Occipital lobe (tissue), 2 donors: Measurements from ENCODE around the gene ODAPH. TPM values are rescaled to one million over a fixed set of nuclear protein-coding genes. Genes with fewer than 3 reads are reported as not detected.

Source experiments
- DNase-seq: peaks from one replicate; lab custom pipeline; 2025; lab: John Stamatoyannopoulos, UW
- total RNA-seq: library from RNA; depleted of rRNA; stranded (reverse); fragments of >200 nt; gene quantifications from one replicate; pipeline ENCODE4 v1.2.3, GENCODE V29; 2014

ODAPH gene
- total RNA-seq, 1 donor from 2014 or later = not detected

DNA sequence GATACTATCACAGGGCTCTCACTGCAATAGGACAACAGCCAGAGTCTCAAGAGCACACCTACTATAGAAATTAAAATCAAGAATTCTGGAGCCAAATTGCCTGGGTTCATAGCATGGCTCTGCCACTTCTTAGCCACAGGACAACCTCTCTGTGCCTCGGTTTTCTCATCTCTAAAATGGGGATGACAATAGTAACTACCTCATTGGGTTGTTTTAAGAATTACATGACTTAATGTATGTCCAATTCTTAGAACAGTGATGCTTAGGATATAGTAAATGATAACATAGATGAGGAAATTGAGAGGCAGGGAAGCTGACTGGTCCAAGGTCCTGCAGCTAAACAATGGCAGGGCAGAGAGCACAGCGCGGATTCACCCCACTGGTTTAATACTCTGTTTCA, 11.0 kb upstream of the ODAPH start:
- DNase-seq = no peak

GRCh38 chr4:75545526-75545925, 10.3 kb upstream of the ODAPH start:
- no peak for DNase-seq

DNA sequence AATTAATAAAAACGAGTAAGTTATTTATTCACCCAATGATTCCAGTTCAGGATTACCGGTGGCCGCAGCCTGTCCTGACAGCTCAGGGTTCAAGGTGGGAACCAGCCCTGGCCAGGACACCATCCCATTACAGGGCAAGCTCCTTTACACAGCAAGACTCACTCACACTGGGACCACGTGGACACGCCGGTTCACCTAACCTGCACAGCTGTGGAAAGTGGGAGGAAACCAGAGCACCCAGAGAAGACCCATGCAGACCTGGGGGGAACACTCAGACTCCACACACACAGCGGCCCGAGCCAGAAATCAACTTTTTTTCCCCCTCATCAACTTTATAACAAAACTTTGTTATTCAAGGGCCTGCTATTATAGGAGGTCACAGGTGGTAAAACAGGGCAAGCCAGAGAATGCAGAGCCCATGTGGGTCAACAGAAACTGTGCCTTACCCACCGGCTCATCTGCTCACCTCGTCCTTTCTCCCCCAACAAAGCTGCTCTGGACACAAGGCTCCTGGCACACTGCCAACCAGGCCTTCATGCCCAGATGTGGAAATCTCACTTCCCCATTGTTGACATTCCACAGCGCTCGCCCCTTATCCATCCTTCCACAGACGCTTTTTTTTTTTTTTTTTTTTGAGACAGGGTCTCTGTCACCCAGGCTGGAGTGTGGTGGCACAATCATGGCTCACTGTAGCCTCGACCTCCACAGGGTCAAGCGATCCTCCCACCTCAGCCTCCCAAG, 8.0 kb upstream of the ODAPH start:
- DNase-seq = no peak

DNA sequence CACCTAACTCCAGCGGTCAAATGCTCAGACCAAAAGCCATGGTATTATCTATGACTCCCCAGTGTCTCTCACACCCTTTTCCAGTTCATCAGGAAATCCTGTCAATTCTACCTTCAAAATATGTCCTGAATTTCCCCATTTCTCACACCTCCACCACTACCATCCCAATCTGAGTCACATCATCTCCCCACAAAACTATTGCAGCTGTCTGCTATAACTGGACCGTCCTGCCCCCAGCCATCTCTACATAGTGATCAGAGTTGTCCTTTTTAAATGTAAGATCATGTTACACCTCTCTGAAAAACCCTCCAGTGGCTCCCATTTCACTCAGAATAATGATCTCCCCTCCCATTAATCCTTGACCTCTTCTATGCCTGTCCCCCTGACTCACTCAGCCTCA, 6.8 kb upstream of the ODAPH start:
- DNase-seq = no peak

DNA sequence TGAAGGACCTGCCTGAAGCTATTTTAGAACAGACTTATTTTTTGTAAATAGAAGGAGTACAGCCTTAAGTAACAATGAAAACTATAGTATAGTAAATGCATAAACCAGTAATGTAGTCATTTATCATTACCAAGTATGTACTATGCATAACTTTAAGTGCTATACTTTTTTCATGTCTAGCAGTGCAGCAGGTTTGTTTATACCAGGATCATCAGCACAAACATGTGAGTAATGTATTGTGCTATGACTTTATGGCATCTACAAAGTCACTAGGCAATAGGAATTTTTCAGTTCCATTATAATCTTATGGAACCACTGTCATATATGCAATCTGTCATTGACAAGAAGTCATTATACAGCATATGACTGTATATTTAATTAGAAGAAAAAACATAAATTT, 3.4 kb upstream of the ODAPH start:
- DNase-seq = no peak

GRCh38 chr4:75557696-75558095, 1.8 kb downstream of the ODAPH start:
- no peak for DNase-seq

GRCh38 chr4:75561789-75562188, 5.9 kb downstream of the ODAPH start:
- no peak for DNase-seq

- no peak for DNase-seq
Observed at GRCh38 chr4:75564023-75564422, 8.2 kb downstream of the ODAPH start.

GRCh38 chr4:75565481-75565880, 9.6 kb downstream of the ODAPH start:
- DNase-seq = no peak

GRCh38 chr4:75566911-75567310, 11.0 kb downstream of the ODAPH start:
- DNase-seq = no peak

- no peak for DNase-seq
Observed at GRCh38 chr4:75567725-75568124, 11.9 kb downstream of the ODAPH start.

DNA sequence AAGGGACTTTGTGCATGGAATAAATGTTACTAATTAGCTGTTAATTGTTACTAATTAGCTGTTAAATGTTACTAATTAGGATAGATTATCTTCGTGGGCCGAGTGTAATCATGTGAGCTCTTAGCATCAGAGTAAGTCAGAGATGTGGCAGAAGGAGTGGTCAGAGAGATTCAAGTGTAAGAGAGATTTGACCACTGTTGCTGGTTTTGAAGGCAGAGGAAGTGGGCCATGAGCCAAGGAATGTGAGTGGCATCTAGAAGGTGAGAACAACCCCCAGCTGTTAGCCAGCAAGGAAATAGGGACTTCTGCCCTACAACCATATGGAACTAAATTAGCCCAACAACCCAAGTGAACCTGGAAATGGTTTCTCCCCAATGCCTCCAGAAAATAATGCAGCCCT, 28.2 kb downstream of the ODAPH start:
- DNase-seq = no peak

DNA sequence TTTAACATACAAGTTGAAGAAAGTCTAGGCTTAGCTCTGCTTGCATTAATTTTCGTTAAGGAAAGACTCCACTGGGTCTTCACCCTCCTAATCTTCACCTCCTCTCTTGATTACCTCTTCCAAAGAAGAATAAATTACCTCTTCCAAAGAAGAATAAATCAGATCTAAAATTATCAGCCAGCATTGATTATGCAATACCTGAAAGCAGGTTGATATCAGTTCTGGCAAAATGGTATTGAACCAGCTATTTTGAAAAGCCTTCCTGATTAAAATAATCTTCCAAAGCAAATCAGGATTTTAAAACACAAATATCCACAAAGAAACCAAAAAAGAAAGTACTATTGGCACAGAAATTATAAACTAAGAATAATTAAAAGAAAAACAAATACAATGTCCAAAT, 37.5 kb downstream of the ODAPH start:
- no peak for DNase-seq

DNA sequence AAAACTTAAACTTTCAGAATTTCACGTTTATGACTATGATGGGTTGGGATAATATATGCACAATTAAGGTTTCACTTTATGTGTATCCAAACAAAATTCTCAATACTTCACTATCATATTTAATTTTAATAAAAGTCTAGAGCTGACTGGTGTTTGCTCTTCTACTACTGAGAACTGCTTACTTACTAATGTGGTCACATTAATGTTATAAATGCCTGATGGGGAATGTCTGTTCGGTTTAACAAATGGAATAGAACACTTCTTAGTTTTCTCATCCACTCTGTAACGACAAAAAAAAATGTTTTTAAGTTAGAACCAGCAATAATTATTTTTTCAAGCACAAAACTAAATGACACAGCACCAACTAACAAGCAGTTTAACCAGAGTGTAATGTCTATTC, 40.2 kb downstream of the ODAPH start:
- DNase-seq = no peak

GRCh38 chr4:75598390-75598789, 42.5 kb downstream of the ODAPH start:
- no peak for DNase-seq

DNA sequence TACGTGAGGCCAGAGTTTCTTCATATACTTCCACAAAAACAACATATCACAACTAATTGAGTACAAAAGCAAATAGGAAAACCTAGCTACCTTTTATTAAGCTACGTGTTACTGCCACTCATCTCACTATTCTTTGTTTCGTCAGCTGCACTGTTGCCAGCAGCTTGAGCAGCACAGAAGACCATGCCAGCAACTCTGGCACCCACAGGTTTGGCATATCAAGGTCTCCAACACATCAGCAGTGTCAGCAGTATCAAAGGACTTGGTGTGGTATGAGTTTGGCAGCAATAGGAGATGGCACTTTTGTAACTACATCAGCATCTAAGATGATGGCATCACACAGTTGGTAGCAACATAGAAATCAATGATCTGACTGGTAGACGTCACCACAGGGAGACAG, 43.8 kb downstream of the ODAPH start:
- DNase-seq = no peak

GRCh38 chr4:75605928-75606327, 50.1 kb downstream of the ODAPH start:
- DNase-seq = no peak

DNA sequence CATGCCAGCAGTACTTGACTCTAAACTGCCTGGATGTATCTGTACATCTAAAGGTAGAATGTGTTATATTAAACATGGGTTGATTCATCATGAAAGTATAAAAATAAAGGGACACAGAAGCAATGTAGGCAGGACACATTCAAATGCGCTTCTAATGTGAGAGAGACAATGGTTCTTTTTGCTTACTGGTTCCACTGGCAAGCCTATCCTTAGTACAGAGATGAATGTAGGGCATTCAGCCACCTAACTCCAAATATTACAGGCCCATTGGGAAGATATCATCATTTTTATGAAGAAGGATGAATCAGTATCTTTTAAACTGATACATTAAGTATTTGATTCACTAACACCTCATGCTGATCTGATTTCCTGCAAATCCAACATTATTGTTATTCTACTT, 56.4 kb downstream of the ODAPH start:
- no peak for DNase-seq

Other genes with a start within 250 kb of the ODAPH start
- 51.6 TPM for gene RCHY1, start 41.7 kb upstream of the ODAPH start, total RNA-seq
- 18.6 TPM for gene THAP6, start 41.6 kb upstream of the ODAPH start, total RNA-seq
- gene CDKL2, start 74.5 kb downstream of the ODAPH start, total RNA-seq = 59.4 TPM
- 395 TPM for gene G3BP2, start 117.3 kb downstream of the ODAPH start, total RNA-seq
- 56.6 TPM for gene USO1, start 168.5 kb downstream of the ODAPH start, total RNA-seq